Gastrocnemius medialis (tissue), 4 donors: ENCODE measurements around the gene ALOX5. TPM values are rescaled to one million over a fixed set of nuclear protein-coding genes. Genes with fewer than 3 reads are reported as not detected.
A peak's percentile ranks its signal among the peaks of the same experiment; 100 is the strongest.

Source experiments
- ATAC-seq, 2 donors: fragments of 150-250 bp; one replicate each; pipeline ENCODE4 v1.9.1; 2016
- DNase-seq, 2 donors: peaks; one replicate each; pipeline ENCODE4 v3.0.0-alpha.2; 2019
- H3K27ac ChIP-seq, 4 donors: fragments of 200-600 bp; sonication (generic); 1 replicate in 1 of 4; 2 replicates in 3 of 4; pipeline ENCODE4 v1.5.1; 2016 to 2018; ENCODE audit warnings: mild to moderate bottlenecking in 2 of 4, moderate library complexity in 1 of 4
- H3K27me3 ChIP-seq, 3 donors: fragments of 200-600 bp; sonication (generic) in 2 of 3; 1 replicate in 1 of 3; 2 replicates in 2 of 3; pipeline versions ENCODE4 v1.5.1 to v1.6.0; 2016 to 2019; ENCODE audit warnings: mild to moderate bottlenecking in 1 of 3, moderate library complexity in 1 of 3
- H3K36me3 ChIP-seq, 2 donors: fragments of 200-600 bp; sonication (generic) in 1 of 2; one replicate each; pipeline ENCODE4 v1.5.1; 2017 to 2018
- H3K4me1 ChIP-seq, 2 donors: fragments of 200-600 bp; sonication (generic) in 1 of 2; one replicate each; pipeline ENCODE4 v1.5.1; 2016 to 2017; ENCODE audit warnings: mild to moderate bottlenecking in 2 of 2
- H3K4me3 ChIP-seq, 4 donors: fragments of 200-600 bp; sonication (generic) in 3 of 4; 1 replicate in 1 of 4; 2 replicates in 3 of 4; pipeline ENCODE4 v1.5.1; 2016 to 2019; ENCODE audit warnings: mild to moderate bottlenecking in 2 of 4
- H3K9me3 ChIP-seq, 3 donors: fragments of 200-600 bp; sonication (generic) in 2 of 3; 1 replicate in 1 of 3; 2 replicates in 2 of 3; pipeline ENCODE4 v1.5.1; 2016 to 2019
- POLR2A ChIP-seq, 2 donors: fragments of 450-650 bp; IDR thresholded peaks; one replicate each; pipeline ENCODE4 v1.6.1; 2017; ENCODE audit warnings: antibody characterized with exemption in 2 of 2, mild to moderate bottlenecking in 2 of 2, moderate library complexity in 2 of 2
- in situ Hi-C, 4 donors: fragments of 200-750 bp; cut with MboI; loops; one replicate each; pipeline versions ENCODE4 v1.15.0 to v1.8.0; 2017; ENCODE audit warnings: low sequenced_read_pairs in 4 of 4
- intact Hi-C: fragments of 100-400 bp; cut with DNase I; formaldehyde crosslinking; loops from one replicate; pipeline ENCODE4 v1.15.1; 2023; ENCODE audit warnings: low total_unique reads
- total RNA-seq, 4 donors: library from RNA; depleted of rRNA; stranded (reverse); fragments of >200 nt; gene quantifications; one replicate each; pipeline versions ENCODE4 v1.1.0 to v1.2.3, GENCODE V29; 2016
- TF ChIP-seq, protein P1 (sequence below), 5 experiments: fragments of 450-650 bp in 3 of 5; fragments of 200-600 bp in 2 of 5; sonication (generic) in 2 of 5; IDR thresholded peaks in 4 of 5; conservative IDR thresholded peaks in 1 of 5; 1 replicate in 4 of 5; 2 replicates in 1 of 5; pipeline ENCODE4 v1.5.1; 2016 to 2019; ENCODE audit warnings: antibody characterized with exemption in 5 of 5, mild to moderate bottlenecking in 3 of 5, moderate library complexity in 3 of 5

The ALOX5 gene
- total RNA-seq, 4 donors from 2014 or later, result 1.5 to 10.8 (median 4.2) TPM

DNA sequence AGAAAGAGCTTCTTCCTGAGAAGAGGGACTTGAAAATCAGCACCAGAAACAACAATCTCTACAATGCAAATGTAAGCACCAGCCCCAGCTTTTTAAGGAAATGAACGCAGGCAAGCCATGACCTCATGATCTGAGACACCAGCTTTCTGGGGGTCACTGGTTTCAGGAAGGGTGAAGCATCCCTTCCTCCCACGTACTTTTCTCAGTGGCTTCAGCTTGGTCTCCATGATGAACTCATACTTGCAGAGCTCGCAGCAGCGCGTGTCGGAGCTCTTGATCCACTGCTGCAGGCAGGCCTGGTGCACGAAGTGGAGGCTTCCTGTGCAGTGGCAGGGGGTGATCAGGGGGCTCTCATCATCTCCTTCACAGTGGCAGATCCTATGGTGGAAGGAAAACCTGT is 87.0 kb downstream of the ALOX5 start:
- intact Hi-C loops, result loop anchor here (10.0 kb wide), 1 partner anchor 264 kb away; the partner anchor contains the start of gene WASHC2C
- H3K36me3 ChIP-seq, result peaks cover 0 to 43% of the 10 kb centered on the region in 2 donors

DNA sequence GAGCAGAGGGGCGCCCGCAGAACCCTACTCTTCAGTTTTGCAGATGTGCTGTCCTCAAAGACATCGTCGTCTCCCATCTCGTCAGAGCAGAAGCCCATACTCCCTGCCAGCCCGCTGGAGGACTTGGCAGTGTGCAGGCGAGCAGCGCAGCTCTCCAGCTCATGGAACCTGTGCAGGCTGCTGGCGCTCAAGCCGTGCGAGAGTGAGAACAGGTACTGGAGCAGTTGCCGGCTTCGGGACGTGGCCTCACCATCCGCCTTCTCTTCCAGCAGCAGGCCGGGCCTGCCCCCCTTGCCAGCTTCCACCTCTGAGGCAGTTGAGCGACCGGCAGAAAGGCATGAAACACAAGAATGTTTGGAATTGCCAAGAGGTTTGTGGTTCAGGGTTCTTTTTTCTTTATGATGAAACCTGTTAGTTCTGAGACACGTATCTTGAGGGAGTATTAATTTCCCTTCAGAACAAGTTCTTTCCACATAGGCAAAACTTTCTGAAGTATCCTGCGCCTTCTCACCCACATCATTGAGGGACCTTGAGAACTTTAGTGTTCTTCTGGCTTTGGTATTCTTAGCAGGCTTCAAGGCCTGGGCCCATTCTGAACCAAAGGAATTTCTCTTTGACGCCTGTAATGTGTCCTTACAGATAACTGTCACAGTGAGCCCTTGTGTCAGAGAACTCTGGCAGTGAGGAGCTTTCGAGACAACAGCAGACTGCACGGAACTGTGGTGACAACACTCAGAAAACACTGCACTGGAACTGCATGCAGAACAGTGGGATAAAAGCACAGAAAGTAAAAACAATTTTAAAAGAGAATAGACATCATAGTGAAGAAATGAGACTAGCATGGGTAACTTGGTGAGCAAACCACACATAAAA is 89.5 kb downstream of the ALOX5 start:
- TF ChIP-seq, protein P1, sequence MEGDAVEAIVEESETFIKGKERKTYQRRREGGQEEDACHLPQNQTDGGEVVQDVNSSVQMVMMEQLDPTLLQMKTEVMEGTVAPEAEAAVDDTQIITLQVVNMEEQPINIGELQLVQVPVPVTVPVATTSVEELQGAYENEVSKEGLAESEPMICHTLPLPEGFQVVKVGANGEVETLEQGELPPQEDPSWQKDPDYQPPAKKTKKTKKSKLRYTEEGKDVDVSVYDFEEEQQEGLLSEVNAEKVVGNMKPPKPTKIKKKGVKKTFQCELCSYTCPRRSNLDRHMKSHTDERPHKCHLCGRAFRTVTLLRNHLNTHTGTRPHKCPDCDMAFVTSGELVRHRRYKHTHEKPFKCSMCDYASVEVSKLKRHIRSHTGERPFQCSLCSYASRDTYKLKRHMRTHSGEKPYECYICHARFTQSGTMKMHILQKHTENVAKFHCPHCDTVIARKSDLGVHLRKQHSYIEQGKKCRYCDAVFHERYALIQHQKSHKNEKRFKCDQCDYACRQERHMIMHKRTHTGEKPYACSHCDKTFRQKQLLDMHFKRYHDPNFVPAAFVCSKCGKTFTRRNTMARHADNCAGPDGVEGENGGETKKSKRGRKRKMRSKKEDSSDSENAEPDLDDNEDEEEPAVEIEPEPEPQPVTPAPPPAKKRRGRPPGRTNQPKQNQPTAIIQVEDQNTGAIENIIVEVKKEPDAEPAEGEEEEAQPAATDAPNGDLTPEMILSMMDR (IDR thresholded peaks at IDR 0.05 in 4 of 5, conservative IDR thresholded peaks at IDR 0.05 in 1 of 5), result no peak
- TF ChIP-seq POLR2A (IDR thresholded peaks at IDR 0.05), result no peak
- in situ Hi-C loops (loop anchor here in 1 of 4 donors (25.0 kb wide), 1 partner anchor 199 kb away; the partner anchor contains the start of gene ZFAND4), intact Hi-C loops (loop anchor here (2.0 to 10.0 kb wide), 2 partner anchors 127 to 261 kb away; partner anchors contain the start of gene WASHC2C)
- no peak overlapping the region for H3K27ac ChIP-seq
- peaks cover 3 to 5% of the 10 kb centered on the region in 2 donors for H3K4me1 ChIP-seq
- peaks cover 0 to 32% of the 10 kb centered on the region in 2 donors for H3K36me3 ChIP-seq
- no peaks in the 10 kb centered on the region for H3K9me3 ChIP-seq
- no peak for ATAC-seq
- H3K4me3 ChIP-seq, result no peak overlapping the region
- H3K27me3 ChIP-seq, result no peaks in the 10 kb centered on the region
- DNase-seq, result no peak

More for the DNA sequence above, 87.0 kb downstream of the ALOX5 start:
- Histone ChIP-seq H3K27ac (no peak overlapping the region), H3K4me3 (no peak overlapping the region), H3K9me3 (no peaks in the 10 kb centered on the region), H3K4me1 (peaks cover 3 to 5% of the 10 kb centered on the region in 2 donors), H3K27me3 (no peaks in the 10 kb centered on the region)
- no peak for TF ChIP-seq POLR2A (IDR thresholded peaks at IDR 0.05)
- TF ChIP-seq, protein P1 (IDR thresholded peaks at IDR 0.05 in 4 of 5, conservative IDR thresholded peaks at IDR 0.05 in 1 of 5), result no peak
- ATAC-seq, result no peak
- no peak for DNase-seq
- in situ Hi-C loops, result loop anchor here in 1 of 4 donors (25.0 kb wide), 1 partner anchor 201 kb away; the partner anchor contains the start of gene ZFAND4

DNA sequence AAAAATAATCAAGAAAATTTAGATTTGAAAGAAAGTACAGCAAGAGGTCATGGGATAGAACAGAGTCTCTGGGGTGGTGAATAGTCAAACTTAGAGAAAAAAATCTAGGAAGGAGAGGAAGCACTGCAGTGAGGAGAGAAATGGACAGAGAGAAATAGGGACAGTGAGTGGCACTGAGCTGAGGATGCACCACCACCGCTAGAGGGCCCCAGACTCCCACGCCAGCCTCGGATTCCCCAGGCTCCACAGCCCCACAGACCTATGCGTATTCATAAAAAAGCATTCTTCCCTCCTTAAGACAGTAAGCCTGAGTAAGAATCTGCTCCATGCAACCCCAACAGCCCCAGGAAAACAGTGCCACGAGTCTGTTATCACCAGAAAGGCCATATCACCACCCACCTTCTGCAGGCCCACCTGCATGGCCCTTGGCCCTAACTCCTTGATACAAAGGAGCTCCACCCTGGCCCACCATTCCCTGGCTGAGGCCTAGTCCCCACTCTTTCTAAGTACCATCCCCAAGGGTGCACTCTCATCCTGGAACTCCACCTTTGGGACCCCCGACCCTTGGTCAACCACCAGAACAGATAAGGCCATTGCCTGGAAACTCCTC is 91.0 kb downstream of the ALOX5 start:
- H3K27me3 ChIP-seq, result no peaks in the 10 kb centered on the region
- ATAC-seq (peak; percentile 56 to 88), DNase-seq (peak in 1 of 2 donors; percentile 50)
- TF ChIP-seq POLR2A (IDR thresholded peaks at IDR 0.05), result no peak
- TF ChIP-seq, protein P1 (IDR thresholded peaks at IDR 0.05 in 4 of 5, conservative IDR thresholded peaks at IDR 0.05 in 1 of 5), result peak; percentile 72 to 89 (median 79)
- H3K4me3 ChIP-seq, result no peak overlapping the region
- intact Hi-C loops (loop anchor here (1.0 to 10.0 kb wide), 3 partner anchors 126 to 260 kb away; partner anchors contain the start of genes WASHC2C and ZFAND4), in situ Hi-C loops (loop anchor here in 1 of 4 donors (25.0 kb wide), 1 partner anchor 197 kb away; the partner anchor contains the start of gene ZFAND4)
- no peaks in the 10 kb centered on the region for H3K9me3 ChIP-seq
- H3K27ac ChIP-seq, result no peak overlapping the region
- peaks cover 3 to 5% of the 10 kb centered on the region in 2 donors for H3K4me1 ChIP-seq
- H3K36me3 ChIP-seq, result peaks cover 0 to 20% of the 10 kb centered on the region in 2 donors

DNA sequence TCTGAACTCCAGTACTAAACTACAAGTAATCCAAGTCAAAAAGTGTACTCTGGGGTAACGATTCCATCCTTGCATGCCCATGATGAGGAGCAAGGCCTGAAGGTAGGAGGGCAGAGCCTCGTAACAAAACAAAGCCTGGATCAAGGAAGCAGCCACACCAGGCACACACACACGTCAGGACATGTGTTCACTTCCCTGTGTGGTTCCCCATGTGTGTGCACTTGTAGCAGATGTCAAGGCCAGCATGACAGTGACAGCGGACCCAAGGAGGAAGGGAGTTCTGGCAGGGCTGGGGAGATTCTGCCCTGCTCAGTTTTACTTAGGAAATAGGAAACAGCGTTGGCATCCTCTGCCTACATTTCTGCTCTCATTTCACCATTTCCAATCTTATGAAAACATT is 92.8 kb downstream of the ALOX5 start:
- Histone ChIP-seq H3K27me3 (no peaks in the 10 kb centered on the region), H3K27ac (no peak overlapping the region), H3K9me3 (no peaks in the 10 kb centered on the region), H3K4me1 (peaks cover 5 to 7% of the 10 kb centered on the region in 2 donors), H3K4me3 (no peak overlapping the region), H3K36me3 (peaks cover 0 to 7% of the 10 kb centered on the region in 2 donors)
- in situ Hi-C loops, result loop anchor here in 1 of 4 donors (25.0 kb wide), 1 partner anchor 196 kb away; the partner anchor contains the start of gene ZFAND4
- intact Hi-C loops, result loop anchor here (10.0 kb wide), 1 partner anchor 258 kb away; the partner anchor contains the start of gene WASHC2C
- no peak for ATAC-seq
- no peak for DNase-seq
- TF ChIP-seq, protein P1 (IDR thresholded peaks at IDR 0.05 in 4 of 5, conservative IDR thresholded peaks at IDR 0.05 in 1 of 5), result no peak
- no peak for TF ChIP-seq POLR2A (IDR thresholded peaks at IDR 0.05)
